ENCODE measurements around the gene CNGB1. TPM values are rescaled to one million over a fixed set of nuclear protein-coding genes. Genes with fewer than 3 reads are reported as not detected.

The CNGB1 gene
- total and polyA plus RNA-seq, 2 of the 13 experiments (the other 11 are each of a cell fraction or from before 2014, with no cell fraction given) = 0.02 to 0.15 TPM

DNA sequence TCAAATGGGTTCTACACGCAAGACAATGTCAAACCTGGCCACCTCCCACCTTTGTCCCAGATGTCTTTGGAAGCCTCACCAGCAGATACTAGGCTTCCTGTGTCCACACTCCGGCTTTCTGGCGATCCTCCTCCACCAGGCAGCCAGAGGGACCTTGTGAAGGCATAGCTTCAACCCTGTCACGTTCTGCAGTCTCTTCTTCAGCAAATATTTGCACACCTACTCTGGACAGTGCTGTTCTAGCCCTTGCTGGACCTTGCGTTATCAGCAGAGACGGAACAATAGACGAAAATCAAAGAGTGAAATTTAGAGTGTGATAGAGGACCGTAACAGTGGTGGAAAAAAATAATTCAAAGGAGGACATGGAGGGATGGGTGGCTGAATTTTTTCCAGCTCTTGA lies 130.1 kb downstream of the CNGB1 start (continued):
- TF ChIP-seq, protein P1, sequence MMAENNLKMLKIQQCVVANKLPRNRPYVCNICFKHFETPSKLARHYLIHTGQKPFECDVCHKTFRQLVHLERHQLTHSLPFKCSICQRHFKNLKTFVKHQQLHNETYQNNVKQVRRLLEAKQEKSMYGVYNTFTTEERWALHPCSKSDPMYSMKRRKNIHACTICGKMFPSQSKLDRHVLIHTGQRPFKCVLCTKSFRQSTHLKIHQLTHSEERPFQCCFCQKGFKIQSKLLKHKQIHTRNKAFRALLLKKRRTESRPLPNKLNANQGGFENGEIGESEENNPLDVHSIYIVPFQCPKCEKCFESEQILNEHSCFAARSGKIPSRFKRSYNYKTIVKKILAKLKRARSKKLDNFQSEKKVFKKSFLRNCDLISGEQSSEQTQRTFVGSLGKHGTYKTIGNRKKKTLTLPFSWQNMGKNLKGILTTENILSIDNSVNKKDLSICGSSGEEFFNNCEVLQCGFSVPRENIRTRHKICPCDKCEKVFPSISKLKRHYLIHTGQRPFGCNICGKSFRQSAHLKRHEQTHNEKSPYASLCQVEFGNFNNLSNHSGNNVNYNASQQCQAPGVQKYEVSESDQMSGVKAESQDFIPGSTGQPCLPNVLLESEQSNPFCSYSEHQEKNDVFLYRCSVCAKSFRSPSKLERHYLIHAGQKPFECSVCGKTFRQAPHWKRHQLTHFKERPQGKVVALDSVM (CRISPR knock-in tag; IDR thresholded peaks at IDR 0.05) = peak; percentile 17; the same call in 1 of the 2 replicates
- TF ChIP-seq ZNF44 (CRISPR knock-in tag; IDR thresholded peaks at IDR 0.05) (no peak), CCAR2 (optimal IDR thresholded peaks at IDR 0.05; ENCODE audit: low read depth, low read length) (no peak), SIN3B (IDR thresholded peaks at IDR 0.05; ENCODE audit: low read length) (no peak), NR3C1 (CRISPR knock-in tag; IDR thresholded peaks at IDR 0.05) (no peak), ZNF724P (CRISPR knock-in tag; IDR thresholded peaks at IDR 0.05; ENCODE audit: borderline replicate concordance) (no peak), ZNF10 (CRISPR knock-in tag; IDR thresholded peaks at IDR 0.05; ENCODE audit: borderline replicate concordance, low read depth) (no peak), JDP2 (CRISPR knock-in tag; IDR thresholded peaks at IDR 0.05; ENCODE audit: borderline replicate concordance) (no peak), HDAC6 (IDR thresholded peaks at IDR 0.05; ENCODE audit: low read depth, low read length) (no peak), POLR2AphosphoS2 (IDR thresholded peaks at IDR 0.05; ENCODE audit: low read depth, low read length) (no peak), RELA (CRISPR knock-in tag; IDR thresholded peaks at IDR 0.05) (no peak), CENPX (CRISPR knock-in tag; IDR thresholded peaks at IDR 0.05) (no peak), FOSL1 (CRISPR knock-in tag; IDR thresholded peaks at IDR 0.05; ENCODE audit: borderline replicate concordance) (no peak), TAF15 (IDR thresholded peaks at IDR 0.05; ENCODE audit: low read depth, low read length, poor library complexity, severe bottlenecking) (no peak), ZNF263 (CRISPR knock-in tag; IDR thresholded peaks at IDR 0.05) (0 out of 2 replicates have a peak, but pooled peaks have one; percentile 37), ZC3H13 (CRISPR knock-in tag; IDR thresholded peaks at IDR 0.05) (peak; percentile 55; the same call in 1 of the 2 replicates), REPIN1 (CRISPR knock-in tag; IDR thresholded peaks at IDR 0.05; ENCODE audit: borderline replicate concordance, low read depth) (peak; percentile 46; the same call in 1 of the 2 replicates), HNF4A (CRISPR knock-in tag; IDR thresholded peaks at IDR 0.05) (peak; percentile 83), ZNF546 (CRISPR knock-in tag; conservative IDR thresholded peaks at IDR 0.05) (no peak), ARID2 (CRISPR knock-in tag; IDR thresholded peaks at IDR 0.05; ENCODE audit: borderline replicate concordance) (no peak), ATF7-NPFF (CRISPR knock-in tag; IDR thresholded peaks at IDR 0.05; ENCODE audit: low read depth) (peak; percentile 60; the same call in 1 of the 2 replicates)
- TF ChIP-seq, protein P2, sequence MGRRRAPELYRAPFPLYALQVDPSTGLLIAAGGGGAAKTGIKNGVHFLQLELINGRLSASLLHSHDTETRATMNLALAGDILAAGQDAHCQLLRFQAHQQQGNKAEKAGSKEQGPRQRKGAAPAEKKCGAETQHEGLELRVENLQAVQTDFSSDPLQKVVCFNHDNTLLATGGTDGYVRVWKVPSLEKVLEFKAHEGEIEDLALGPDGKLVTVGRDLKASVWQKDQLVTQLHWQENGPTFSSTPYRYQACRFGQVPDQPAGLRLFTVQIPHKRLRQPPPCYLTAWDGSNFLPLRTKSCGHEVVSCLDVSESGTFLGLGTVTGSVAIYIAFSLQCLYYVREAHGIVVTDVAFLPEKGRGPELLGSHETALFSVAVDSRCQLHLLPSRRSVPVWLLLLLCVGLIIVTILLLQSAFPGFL (CRISPR knock-in tag; IDR thresholded peaks at IDR 0.05) = no peak
- TF ChIP-seq, protein P3, sequence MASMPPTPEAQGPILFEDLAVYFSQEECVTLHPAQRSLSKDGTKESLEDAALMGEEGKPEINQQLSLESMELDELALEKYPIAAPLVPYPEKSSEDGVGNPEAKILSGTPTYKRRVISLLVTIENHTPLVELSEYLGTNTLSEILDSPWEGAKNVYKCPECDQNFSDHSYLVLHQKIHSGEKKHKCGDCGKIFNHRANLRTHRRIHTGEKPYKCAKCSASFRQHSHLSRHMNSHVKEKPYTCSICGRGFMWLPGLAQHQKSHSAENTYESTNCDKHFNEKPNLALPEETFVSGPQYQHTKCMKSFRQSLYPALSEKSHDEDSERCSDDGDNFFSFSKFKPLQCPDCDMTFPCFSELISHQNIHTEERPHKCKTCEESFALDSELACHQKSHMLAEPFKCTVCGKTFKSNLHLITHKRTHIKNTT (CRISPR knock-in tag; IDR thresholded peaks at IDR 0.05) = no peak
- TF ChIP-seq, protein P4, sequence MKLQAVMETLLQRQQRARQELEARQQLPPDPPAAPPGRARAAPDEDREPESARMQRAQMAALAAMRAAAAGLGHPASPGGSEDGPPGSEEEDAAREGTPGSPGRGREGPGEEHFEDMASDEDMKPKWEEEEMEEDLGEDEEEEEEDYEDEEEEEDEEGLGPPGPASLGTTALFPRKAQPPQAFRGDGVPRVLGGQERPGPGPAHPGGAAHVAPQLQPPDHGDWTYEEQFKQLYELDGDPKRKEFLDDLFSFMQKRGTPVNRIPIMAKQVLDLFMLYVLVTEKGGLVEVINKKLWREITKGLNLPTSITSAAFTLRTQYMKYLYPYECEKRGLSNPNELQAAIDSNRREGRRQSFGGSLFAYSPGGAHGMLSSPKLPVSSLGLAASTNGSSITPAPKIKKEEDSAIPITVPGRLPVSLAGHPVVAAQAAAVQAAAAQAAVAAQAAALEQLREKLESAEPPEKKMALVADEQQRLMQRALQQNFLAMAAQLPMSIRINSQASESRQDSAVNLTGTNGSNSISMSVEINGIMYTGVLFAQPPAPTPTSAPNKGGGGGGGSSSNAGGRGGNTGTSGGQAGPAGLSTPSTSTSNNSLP (IDR thresholded peaks at IDR 0.05; ENCODE audit: low read depth, low read length) = no peak

All from HepG2 (cell line).